ENCODE results near the gene PRRX2. TPM values are rescaled to one million over a fixed set of nuclear protein-coding genes. Genes with fewer than 3 reads are reported as not detected.

PRRX2 gene
- total RNA-seq, 1 donor, result 27.5 TPM

GRCh38 chr9:129739432-129739831 is 74.0 kb downstream of the PRRX2 start:
- Histone ChIP-seq H3K27me3 (ENCODE audit: insufficient read depth, low read length) (no peaks in the 10 kb centered on the region), H3K79me2 (ENCODE audit: insufficient read depth, low read length) (no peaks in the 10 kb centered on the region), H3K4me3 (ENCODE audit: insufficient read depth, low read length) (no peak overlapping the region), H3K27ac (ENCODE audit: low read depth, low read length) (no peak overlapping the region), H3K36me3 (ENCODE audit: insufficient read depth, low read length) (peaks cover 11% of the 10 kb centered on the region), H3K9me3 (ENCODE audit: low read depth, low read length) (no peaks in the 10 kb centered on the region), H3K4me2 (ENCODE audit: insufficient read depth, low read length) (no peak overlapping the region), H3K4me1 (ENCODE audit: insufficient read depth, low read length) (peaks cover 19% of the 10 kb centered on the region), H2AFZ (ENCODE audit: low read length) (no peak overlapping the region), H4K20me1 (ENCODE audit: insufficient read depth, low read length) (no peaks in the 10 kb centered on the region)
- TF ChIP-seq, protein P1, sequence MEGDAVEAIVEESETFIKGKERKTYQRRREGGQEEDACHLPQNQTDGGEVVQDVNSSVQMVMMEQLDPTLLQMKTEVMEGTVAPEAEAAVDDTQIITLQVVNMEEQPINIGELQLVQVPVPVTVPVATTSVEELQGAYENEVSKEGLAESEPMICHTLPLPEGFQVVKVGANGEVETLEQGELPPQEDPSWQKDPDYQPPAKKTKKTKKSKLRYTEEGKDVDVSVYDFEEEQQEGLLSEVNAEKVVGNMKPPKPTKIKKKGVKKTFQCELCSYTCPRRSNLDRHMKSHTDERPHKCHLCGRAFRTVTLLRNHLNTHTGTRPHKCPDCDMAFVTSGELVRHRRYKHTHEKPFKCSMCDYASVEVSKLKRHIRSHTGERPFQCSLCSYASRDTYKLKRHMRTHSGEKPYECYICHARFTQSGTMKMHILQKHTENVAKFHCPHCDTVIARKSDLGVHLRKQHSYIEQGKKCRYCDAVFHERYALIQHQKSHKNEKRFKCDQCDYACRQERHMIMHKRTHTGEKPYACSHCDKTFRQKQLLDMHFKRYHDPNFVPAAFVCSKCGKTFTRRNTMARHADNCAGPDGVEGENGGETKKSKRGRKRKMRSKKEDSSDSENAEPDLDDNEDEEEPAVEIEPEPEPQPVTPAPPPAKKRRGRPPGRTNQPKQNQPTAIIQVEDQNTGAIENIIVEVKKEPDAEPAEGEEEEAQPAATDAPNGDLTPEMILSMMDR (IDR thresholded peaks at IDR 0.05; ENCODE audit: extremely low read depth, low read depth, low read length), result no peak
- DNase-seq (ENCODE audit: insufficient read length, low spot score, missing footprints), result peak; percentile 4

DNA sequence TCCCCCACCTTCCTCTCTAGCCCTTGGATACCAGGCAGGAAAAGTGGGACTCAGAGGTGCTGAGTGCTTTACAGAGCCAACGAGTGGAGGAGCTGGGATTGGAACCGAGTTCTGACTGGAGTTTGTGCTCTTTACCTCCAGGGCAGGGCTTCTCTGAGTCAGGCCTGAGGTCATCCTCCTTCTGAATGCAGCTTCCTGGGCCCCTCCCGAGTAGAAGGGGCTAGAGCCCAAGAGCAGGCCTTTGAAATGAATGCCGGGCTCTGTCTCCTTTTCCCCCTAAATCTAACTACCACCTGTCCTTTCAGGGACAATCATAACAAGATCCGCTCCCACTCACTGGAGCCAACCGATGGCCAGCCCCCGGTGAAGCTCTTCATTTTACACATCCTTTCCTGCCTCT is 74.7 kb downstream of the PRRX2 start:
- H3K4me3 ChIP-seq (ENCODE audit: insufficient read depth, low read length), result no peak overlapping the region
- H2AFZ ChIP-seq (ENCODE audit: low read length), result no peak overlapping the region
- DNase-seq (ENCODE audit: insufficient read length, low spot score, missing footprints), result peak; percentile 58
- TF ChIP-seq, protein P1 (IDR thresholded peaks at IDR 0.05; ENCODE audit: extremely low read depth, low read depth, low read length), result no peak
- H4K20me1 ChIP-seq (ENCODE audit: insufficient read depth, low read length), result no peaks in the 10 kb centered on the region
- H3K27me3 ChIP-seq (ENCODE audit: insufficient read depth, low read length), result no peaks in the 10 kb centered on the region
- H3K36me3 ChIP-seq (ENCODE audit: insufficient read depth, low read length), result peaks cover 11% of the 10 kb centered on the region
- H3K4me2 ChIP-seq (ENCODE audit: insufficient read depth, low read length), result no peak overlapping the region
- no peaks in the 10 kb centered on the region for H3K9me3 ChIP-seq (ENCODE audit: low read depth, low read length)
- peaks cover 19% of the 10 kb centered on the region for H3K4me1 ChIP-seq (ENCODE audit: insufficient read depth, low read length)
- no peak overlapping the region for H3K27ac ChIP-seq (ENCODE audit: low read depth, low read length)
- no peaks in the 10 kb centered on the region for H3K79me2 ChIP-seq (ENCODE audit: insufficient read depth, low read length)

DNA sequence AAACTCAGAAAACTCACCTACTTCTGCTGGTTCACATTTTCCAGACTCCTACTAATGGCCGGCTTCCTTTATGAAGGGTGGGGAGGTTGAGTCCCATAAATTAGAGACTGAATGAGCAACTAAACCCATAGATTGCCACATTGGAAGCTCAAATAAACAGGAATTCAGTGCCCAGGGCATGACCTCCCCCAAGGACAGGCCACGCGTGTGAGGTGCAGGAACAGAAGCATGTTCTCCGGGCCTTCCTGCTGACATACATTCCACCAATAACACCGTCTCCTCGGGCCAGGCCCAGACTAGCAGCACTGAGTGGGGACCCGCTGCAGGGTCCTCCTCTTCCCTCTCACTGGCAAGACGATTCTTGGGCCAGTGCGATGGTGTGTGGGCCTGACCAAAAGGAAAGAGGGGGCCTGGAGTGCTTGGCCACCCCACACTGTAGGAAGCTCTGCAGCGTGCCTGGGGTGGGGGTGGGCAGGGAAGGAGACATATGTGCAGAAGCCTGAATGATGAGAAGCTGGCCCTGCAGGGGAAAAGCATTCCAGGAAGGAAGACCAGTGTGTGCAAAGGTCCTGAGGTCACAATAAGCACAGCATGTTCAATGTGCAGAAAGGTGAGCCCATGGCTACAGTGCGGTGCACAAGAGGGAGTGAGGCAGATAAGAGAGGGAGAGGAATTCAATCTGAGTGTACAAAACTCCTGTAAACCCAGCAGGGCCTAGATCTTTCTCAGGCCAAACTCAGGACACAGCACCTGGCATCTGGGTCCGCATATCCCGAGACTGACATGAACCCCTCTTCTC is 75.4 kb downstream of the PRRX2 start:
- no peak for DNase-seq (ENCODE audit: insufficient read length, low spot score, missing footprints)

GRCh38 chr9:129745200-129745599 is 79.8 kb downstream of the PRRX2 start:
- no peak overlapping the region for H3K4me3 ChIP-seq (ENCODE audit: insufficient read depth, low read length)
- no peak overlapping the region for H3K27ac ChIP-seq (ENCODE audit: low read depth, low read length)
- no peaks in the 10 kb centered on the region for H4K20me1 ChIP-seq (ENCODE audit: insufficient read depth, low read length)
- H3K27me3 ChIP-seq (ENCODE audit: insufficient read depth, low read length), result no peaks in the 10 kb centered on the region
- TF ChIP-seq, protein P1 (IDR thresholded peaks at IDR 0.05; ENCODE audit: extremely low read depth, low read depth, low read length), result no peak
- peaks cover 8% of the 10 kb centered on the region for H3K36me3 ChIP-seq (ENCODE audit: insufficient read depth, low read length)
- peaks cover 6% of the 10 kb centered on the region for H3K79me2 ChIP-seq (ENCODE audit: insufficient read depth, low read length)
- H3K9me3 ChIP-seq (ENCODE audit: low read depth, low read length), result no peaks in the 10 kb centered on the region
- H2AFZ ChIP-seq (ENCODE audit: low read length), result no peak overlapping the region
- DNase-seq (ENCODE audit: insufficient read length, low spot score, missing footprints), result no peak
- no peak overlapping the region for H3K4me2 ChIP-seq (ENCODE audit: insufficient read depth, low read length)
- peaks cover 39% of the 10 kb centered on the region for H3K4me1 ChIP-seq (ENCODE audit: insufficient read depth, low read length)

More for the DNA sequence above, 75.4 kb downstream of the PRRX2 start:
- H3K4me3 ChIP-seq (ENCODE audit: insufficient read depth, low read length), result no peak overlapping the region
- no peak overlapping the region for H3K4me2 ChIP-seq (ENCODE audit: insufficient read depth, low read length)
- H4K20me1 ChIP-seq (ENCODE audit: insufficient read depth, low read length), result no peaks in the 10 kb centered on the region
- no peaks in the 10 kb centered on the region for H3K79me2 ChIP-seq (ENCODE audit: insufficient read depth, low read length)
- H3K36me3 ChIP-seq (ENCODE audit: insufficient read depth, low read length), result peaks cover 11% of the 10 kb centered on the region
- peaks cover 19% of the 10 kb centered on the region for H3K4me1 ChIP-seq (ENCODE audit: insufficient read depth, low read length)
- H3K27ac ChIP-seq (ENCODE audit: low read depth, low read length), result no peak overlapping the region
- H3K27me3 ChIP-seq (ENCODE audit: insufficient read depth, low read length), result no peaks in the 10 kb centered on the region
- H2AFZ ChIP-seq (ENCODE audit: low read length), result no peak overlapping the region
- no peaks in the 10 kb centered on the region for H3K9me3 ChIP-seq (ENCODE audit: low read depth, low read length)
- TF ChIP-seq, protein P1 (IDR thresholded peaks at IDR 0.05; ENCODE audit: extremely low read depth, low read depth, low read length), result no peak

All from osteoblast (primary cell).